Gastrocnemius medialis (tissue), 4 donors: ENCODE results near the gene SLC1A4. TPM values are rescaled to one million over a fixed set of nuclear protein-coding genes. Genes with fewer than 3 reads are reported as not detected.
A peak's percentile ranks its signal among the peaks of the same experiment; 100 is the strongest.
"Not testable (repeated sequence)": the region's sequence is repeated elsewhere in the genome, so short reads cannot be mapped to it uniquely, and the experiment has no call there.

Experiments used
- ATAC-seq, 2 donors: fragments of 150-250 bp; one replicate each; pipeline ENCODE4 v1.9.1; 2016
- DNase-seq, 2 donors: peaks; one replicate each; pipeline ENCODE4 v3.0.0-alpha.2; 2019
- H3K27ac ChIP-seq, 4 donors: fragments of 200-600 bp; sonication (generic); 1 replicate in 1 of 4; 2 replicates in 3 of 4; pipeline ENCODE4 v1.5.1; 2016 to 2018; ENCODE audit warnings: mild to moderate bottlenecking in 2 of 4, moderate library complexity in 1 of 4
- H3K27me3 ChIP-seq, 3 donors: fragments of 200-600 bp; sonication (generic) in 2 of 3; 1 replicate in 1 of 3; 2 replicates in 2 of 3; pipeline versions ENCODE4 v1.5.1 to v1.6.0; 2016 to 2019; ENCODE audit warnings: mild to moderate bottlenecking in 1 of 3, moderate library complexity in 1 of 3
- H3K36me3 ChIP-seq, 2 donors: fragments of 200-600 bp; sonication (generic) in 1 of 2; one replicate each; pipeline ENCODE4 v1.5.1; 2017 to 2018
- H3K4me1 ChIP-seq, 2 donors: fragments of 200-600 bp; sonication (generic) in 1 of 2; one replicate each; pipeline ENCODE4 v1.5.1; 2016 to 2017; ENCODE audit warnings: mild to moderate bottlenecking in 2 of 2
- H3K4me3 ChIP-seq, 4 donors: fragments of 200-600 bp; sonication (generic) in 3 of 4; 1 replicate in 1 of 4; 2 replicates in 3 of 4; pipeline ENCODE4 v1.5.1; 2016 to 2019; ENCODE audit warnings: mild to moderate bottlenecking in 2 of 4
- H3K9me3 ChIP-seq, 3 donors: fragments of 200-600 bp; sonication (generic) in 2 of 3; 1 replicate in 1 of 3; 2 replicates in 2 of 3; pipeline ENCODE4 v1.5.1; 2016 to 2019
- CTCF ChIP-seq, 5 experiments: fragments of 450-650 bp in 3 of 5; fragments of 200-600 bp in 2 of 5; sonication (generic) in 2 of 5; IDR thresholded peaks in 4 of 5; conservative IDR thresholded peaks in 1 of 5; 1 replicate in 4 of 5; 2 replicates in 1 of 5; pipeline ENCODE4 v1.5.1; 2016 to 2019; ENCODE audit warnings: antibody characterized with exemption in 5 of 5, mild to moderate bottlenecking in 3 of 5, moderate library complexity in 3 of 5
- POLR2A ChIP-seq, 2 donors: fragments of 450-650 bp; IDR thresholded peaks; one replicate each; pipeline ENCODE4 v1.6.1; 2017; ENCODE audit warnings: antibody characterized with exemption in 2 of 2, mild to moderate bottlenecking in 2 of 2, moderate library complexity in 2 of 2
- in situ Hi-C, 4 donors: fragments of 200-750 bp; cut with MboI; loops; one replicate each; pipeline versions ENCODE4 v1.15.0 to v1.8.0; 2017; ENCODE audit warnings: low sequenced_read_pairs in 4 of 4
- intact Hi-C: fragments of 100-400 bp; cut with DNase I; formaldehyde crosslinking; loops from one replicate; pipeline ENCODE4 v1.15.1; 2023; ENCODE audit warnings: low total_unique reads
- total RNA-seq, 4 donors: library from RNA; depleted of rRNA; stranded (reverse); fragments of >200 nt; gene quantifications; one replicate each; pipeline versions ENCODE4 v1.1.0 to v1.2.3, GENCODE V29; 2016

Gene SLC1A4
- total RNA-seq, 4 donors from 2014 or later = 5.4 to 54.1 (median 14.1) TPM

- H3K27ac ChIP-seq = peak overlapping the region in 2 of 4 donors; percentile 33 to 55
- H3K27me3 ChIP-seq = no peaks in the 10 kb centered on the region
- H3K36me3 ChIP-seq = no peaks in the 10 kb centered on the region
- H3K4me3 ChIP-seq = no peak overlapping the region
- ATAC-seq (peak in 1 of 2 donors; percentile 26), DNase-seq (no peak)
- peaks cover 10 to 12% of the 10 kb centered on the region in 2 donors for H3K4me1 ChIP-seq
- intact Hi-C loops (no loop called here), in situ Hi-C loops (loop anchor here in 2 of 4 donors (25.0 kb wide), 3 partner anchors 395 to 530 kb away; no protein-coding TSS in a partner anchor)
- no peaks in the 10 kb centered on the region for H3K9me3 ChIP-seq
- TF ChIP-seq POLR2A (IDR thresholded peaks at IDR 0.05) (no peak), CTCF (IDR thresholded peaks at IDR 0.05 in 4 of 5, conservative IDR thresholded peaks at IDR 0.05 in 1 of 5) (no peak)
Measured at GRCh38 chr2:65032019-65032975, 43.1 kb downstream of the SLC1A4 start.

- TF ChIP-seq POLR2A (IDR thresholded peaks at IDR 0.05) = no peak
- TF ChIP-seq CTCF (IDR thresholded peaks at IDR 0.05 in 4 of 5, conservative IDR thresholded peaks at IDR 0.05 in 1 of 5) = no peak
- intact Hi-C loops = no loop called here
- Histone ChIP-seq H3K27me3 (no peaks in the 10 kb centered on the region), H3K9me3 (no peaks in the 10 kb centered on the region), H3K4me1 (peaks cover 10 to 12% of the 10 kb centered on the region in 2 donors), H3K36me3 (no peaks in the 10 kb centered on the region), H3K4me3 (no peak overlapping the region), H3K27ac (no peak overlapping the region)
- DNase-seq (no peak), ATAC-seq (no peak)
- in situ Hi-C loops = loop anchor here in 2 of 4 donors (25.0 kb wide), 3 partner anchors 396 to 529 kb away; no protein-coding TSS in a partner anchor
Measured at GRCh38 chr2:65033178-65033577, 44.0 kb downstream of the SLC1A4 start.

GRCh38 chr2:65033667-65034066 lies 44.5 kb downstream of the SLC1A4 start:
- intact Hi-C loops = not testable (repeated sequence)

GRCh38 chr2:65035351-65035943 lies 46.2 kb downstream of the SLC1A4 start:
- in situ Hi-C loops (loop anchor here in 3 of 4 donors (5.0 to 25.0 kb wide), 4 partner anchors 118 to 527 kb away; no protein-coding TSS in a partner anchor), intact Hi-C loops (no loop called here)
- ATAC-seq = no peak

More at GRCh38 chr2:65033667-65034066, 44.5 kb downstream of the SLC1A4 start:
- H3K9me3 ChIP-seq, H3K36me3 ChIP-seq, H3K27ac ChIP-seq, ATAC-seq, DNase-seq, H3K27me3 ChIP-seq, H3K4me3 ChIP-seq: not testable (repeated sequence)
- H3K4me1 ChIP-seq = peaks cover 10 to 12% of the 10 kb centered on the region in 2 donors
- in situ Hi-C loops = loop anchor here in 2 of 4 donors (25.0 kb wide), 3 partner anchors 396 to 529 kb away; no protein-coding TSS in a partner anchor

More at GRCh38 chr2:65035351-65035943, 46.2 kb downstream of the SLC1A4 start:
- Histone ChIP-seq H3K27ac (no peak overlapping the region), H3K27me3 (no peaks in the 10 kb centered on the region), H3K4me1 (peaks cover 10 to 15% of the 10 kb centered on the region in 2 donors), H3K9me3 (no peaks in the 10 kb centered on the region), H3K4me3 (no peak overlapping the region), H3K36me3 (no peaks in the 10 kb centered on the region)
- TF ChIP-seq CTCF (IDR thresholded peaks at IDR 0.05 in 4 of 5, conservative IDR thresholded peaks at IDR 0.05 in 1 of 5) (no peak), POLR2A (IDR thresholded peaks at IDR 0.05) (no peak)
- DNase-seq = no peak
